Measurements from ENCODE around the gene PIBF1. TPM values are rescaled to one million over a fixed set of nuclear protein-coding genes. Genes with fewer than 3 reads are reported as not detected.
"Not testable (repeated sequence)": the region's sequence is repeated elsewhere in the genome, so short reads cannot be mapped to it uniquely, and the experiment has no call there.

Gene PIBF1
- total RNA-seq, 2 experiments from 2014 or later: 19.1 to 21.8 TPM

DNA sequence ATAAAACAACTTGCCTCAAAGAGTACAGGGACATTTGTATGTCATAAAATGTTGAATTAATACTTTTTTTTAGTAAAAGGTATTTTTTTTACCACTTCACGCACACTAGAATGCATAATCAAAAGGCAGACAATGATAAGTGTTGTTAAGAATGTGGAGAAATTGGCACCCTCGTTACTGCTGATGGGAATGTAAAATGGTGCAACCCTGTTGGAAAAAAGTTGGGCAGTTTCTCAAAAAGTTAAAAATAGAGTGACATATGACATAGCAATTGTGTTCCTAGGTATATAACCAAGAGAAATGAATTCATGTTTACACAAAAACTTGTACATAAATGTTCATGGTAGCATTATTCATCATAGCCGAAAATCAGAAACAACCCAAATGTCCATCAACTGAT, 109.5 kb downstream of the PIBF1 start:
- H3K4me3 Mint-ChIP-seq: no peak overlapping the region
- no peaks in the 10 kb centered on the region for H3K4me1 Mint-ChIP-seq
- peaks cover 2% of the 10 kb centered on the region for H3K9me3 Mint-ChIP-seq
- ChIA-PET CTCF (no interaction called here), POLR2A (no interaction called here)
- H3K27me3 Mint-ChIP-seq: no peaks in the 10 kb centered on the region
- no peak overlapping the region for H3K27ac Mint-ChIP-seq
- H3K36me3 Mint-ChIP-seq (ENCODE audit: low read depth): peaks cover 16% of the 10 kb centered on the region
- DNase-seq: no peak

DNA sequence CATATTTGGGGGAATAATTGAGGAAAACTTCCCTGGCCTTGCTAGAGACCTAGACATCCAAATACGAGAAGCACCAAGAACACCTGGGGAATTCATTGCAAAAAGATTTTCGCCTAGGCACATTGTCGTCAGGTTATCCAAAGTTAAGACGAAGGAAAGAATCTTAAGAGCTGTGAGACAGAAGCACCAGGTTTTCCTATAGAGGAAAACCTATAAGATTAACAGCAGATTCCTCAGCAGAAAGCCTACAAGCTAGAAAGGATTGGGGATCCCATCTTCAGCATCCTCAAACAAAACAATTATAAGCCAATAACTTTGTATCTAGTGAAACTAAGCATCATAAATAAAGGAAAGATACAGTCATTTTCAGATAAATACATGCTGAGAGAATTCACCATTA, 114.9 kb downstream of the PIBF1 start:
- no peak overlapping the region for H3K4me3 Mint-ChIP-seq
- POLR2A ChIA-PET: no interaction called here
- H3K36me3 Mint-ChIP-seq (ENCODE audit: low read depth): peaks cover 21% of the 10 kb centered on the region
- no peaks in the 10 kb centered on the region for H3K4me1 Mint-ChIP-seq
- CTCF ChIA-PET: no interaction called here
- peaks cover 14% of the 10 kb centered on the region for H3K9me3 Mint-ChIP-seq
- H3K27ac Mint-ChIP-seq: no peak overlapping the region
- no peaks in the 10 kb centered on the region for H3K27me3 Mint-ChIP-seq
- DNase-seq: no peak

GRCh38 chr13:72901546-72901945, 119.6 kb downstream of the PIBF1 start:
- DNase-seq; H3K4me1 Mint-ChIP-seq; CTCF ChIA-PET; H3K27me3 Mint-ChIP-seq; POLR2A ChIA-PET; H3K4me3 Mint-ChIP-seq; H3K27ac Mint-ChIP-seq; H3K36me3 Mint-ChIP-seq (ENCODE audit: low read depth): not testable (repeated sequence)
- H3K9me3 Mint-ChIP-seq: peaks cover 11% of the 10 kb centered on the region

DNA sequence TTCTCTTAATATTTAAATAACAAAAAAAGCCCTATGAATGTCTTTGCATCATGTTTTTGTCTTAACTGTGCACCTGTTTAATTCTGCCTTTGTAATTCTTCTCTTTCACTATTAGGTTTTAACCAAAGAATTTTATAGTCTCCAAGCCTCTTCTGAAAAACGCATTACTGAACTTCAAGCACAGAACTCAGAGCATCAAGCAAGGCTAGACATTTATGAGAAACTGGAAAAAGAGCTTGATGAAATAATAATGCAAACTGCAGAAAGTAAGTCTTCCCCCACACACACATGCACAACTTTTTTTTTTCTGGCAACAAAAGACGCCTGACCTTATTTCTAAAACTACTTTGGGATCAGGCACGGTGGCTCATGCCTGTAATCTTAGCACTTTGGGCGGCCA, 126.5 kb downstream of the PIBF1 start:
- Mint-ChIP-seq H3K9me3 (no peaks in the 10 kb centered on the region), H3K27me3 (no peaks in the 10 kb centered on the region), H3K36me3 (ENCODE audit: low read depth) (peaks cover 29% of the 10 kb centered on the region), H3K4me3 (no peak overlapping the region), H3K27ac (no peak overlapping the region), H3K4me1 (no peaks in the 10 kb centered on the region)
- POLR2A ChIA-PET: no interaction called here
- DNase-seq: no peak
- CTCF ChIA-PET: no interaction called here

- Mint-ChIP-seq H3K4me3 (no peak overlapping the region), H3K36me3 (ENCODE audit: low read depth) (peaks cover 26% of the 10 kb centered on the region), H3K9me3 (no peaks in the 10 kb centered on the region), H3K27me3 (no peaks in the 10 kb centered on the region), H3K27ac (no peak overlapping the region), H3K4me1 (no peaks in the 10 kb centered on the region)
- POLR2A ChIA-PET: no interaction called here
- DNase-seq: no peak
- CTCF ChIA-PET: no interaction called here
These were observed 130.0 kb downstream of the PIBF1 start for GRCh38 chr13:72911981-72912380.

GRCh38 chr13:72920097-72920496, 138.2 kb downstream of the PIBF1 start:
- Mint-ChIP-seq H3K9me3 (peaks cover 4% of the 10 kb centered on the region), H3K4me1 (peaks cover 3% of the 10 kb centered on the region), H3K4me3 (no peak overlapping the region), H3K27ac (no peak overlapping the region), H3K36me3 (ENCODE audit: low read depth) (peaks cover 28% of the 10 kb centered on the region), H3K27me3 (no peaks in the 10 kb centered on the region)
- DNase-seq: no peak
- CTCF ChIA-PET: no interaction called here
- POLR2A ChIA-PET: no interaction called here

- no peak overlapping the region for H3K27ac Mint-ChIP-seq
- CTCF ChIA-PET: interaction anchor here (0.5 kb wide), 1 partner anchor 33 kb away, joined by 3 read pairs; no protein-coding TSS in a partner anchor
These were observed 149.4 kb downstream of the PIBF1 start for GRCh38 chr13:72931311-72931710.

DNA sequence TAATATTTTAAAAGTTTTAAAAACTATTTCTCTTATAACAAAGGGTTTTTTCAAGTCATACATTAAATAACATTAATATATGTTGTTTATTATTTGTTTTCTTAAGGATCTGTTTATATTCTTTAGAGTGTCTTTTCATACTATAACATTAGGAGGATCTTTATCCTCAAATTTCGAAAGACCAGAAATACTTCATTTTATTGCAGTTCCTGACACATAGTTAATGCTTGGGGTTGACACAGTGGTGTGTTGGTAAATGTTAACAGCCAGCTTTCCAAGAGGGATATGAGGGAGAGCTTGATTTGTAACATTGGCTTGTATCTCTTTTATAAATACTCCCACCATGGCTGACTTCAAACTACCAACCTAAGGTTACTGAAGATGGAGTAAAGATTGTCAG, 150.3 kb downstream of the PIBF1 start:
- POLR2A ChIA-PET: no interaction called here
- H3K4me3 Mint-ChIP-seq: no peak overlapping the region
- CTCF ChIA-PET: no interaction called here
- no peak for DNase-seq
- H3K4me1 Mint-ChIP-seq: no peaks in the 10 kb centered on the region
- H3K36me3 Mint-ChIP-seq (ENCODE audit: low read depth): peaks cover 37% of the 10 kb centered on the region
- no peaks in the 10 kb centered on the region for H3K27me3 Mint-ChIP-seq
- no peak overlapping the region for H3K27ac Mint-ChIP-seq
- peaks cover 4% of the 10 kb centered on the region for H3K9me3 Mint-ChIP-seq

More at GRCh38 chr13:72931311-72931710, 149.4 kb downstream of the PIBF1 start:
- DNase-seq: no peak
- POLR2A ChIA-PET: no interaction called here
- Mint-ChIP-seq H3K36me3 (ENCODE audit: low read depth) (peaks cover 34% of the 10 kb centered on the region), H3K9me3 (peaks cover 4% of the 10 kb centered on the region), H3K4me3 (no peak overlapping the region), H3K4me1 (no peaks in the 10 kb centered on the region), H3K27me3 (no peaks in the 10 kb centered on the region)

GRCh38 chr13:72946267-72946666, 164.3 kb downstream of the PIBF1 start:
- H3K27ac Mint-ChIP-seq, DNase-seq, H3K4me3 Mint-ChIP-seq, H3K4me1 Mint-ChIP-seq, H3K9me3 Mint-ChIP-seq, POLR2A ChIA-PET, H3K27me3 Mint-ChIP-seq: not testable (repeated sequence)
- peaks cover 40% of the 10 kb centered on the region for H3K36me3 Mint-ChIP-seq (ENCODE audit: low read depth)
- CTCF ChIA-PET: interaction anchor here (1.1 kb wide), 1 partner anchor 10 kb away, joined by 3 read pairs; no protein-coding TSS in a partner anchor

- peaks cover 7% of the 10 kb centered on the region for H3K9me3 Mint-ChIP-seq
- H3K4me3 Mint-ChIP-seq: no peak overlapping the region
- CTCF ChIA-PET: no interaction called here
- H3K4me1 Mint-ChIP-seq: no peaks in the 10 kb centered on the region
- no peaks in the 10 kb centered on the region for H3K27me3 Mint-ChIP-seq
- H3K27ac Mint-ChIP-seq: no peak overlapping the region
- H3K36me3 Mint-ChIP-seq (ENCODE audit: low read depth): peaks cover 25% of the 10 kb centered on the region
- POLR2A ChIA-PET: no interaction called here
- DNase-seq: no peak
These were observed 170.7 kb downstream of the PIBF1 start for GRCh38 chr13:72952529-72953141.

- CTCF ChIA-PET: no interaction called here
- H3K36me3 Mint-ChIP-seq (ENCODE audit: low read depth): peaks cover 17% of the 10 kb centered on the region
- H3K9me3 Mint-ChIP-seq: peaks cover 2% of the 10 kb centered on the region
- H3K27ac Mint-ChIP-seq: no peak overlapping the region
- H3K4me1 Mint-ChIP-seq: no peaks in the 10 kb centered on the region
- DNase-seq: no peak
- no peaks in the 10 kb centered on the region for H3K27me3 Mint-ChIP-seq
- no peak overlapping the region for H3K4me3 Mint-ChIP-seq
- POLR2A ChIA-PET: no interaction called here
These were observed 171.5 kb downstream of the PIBF1 start for GRCh38 chr13:72953391-72953965.

DNA sequence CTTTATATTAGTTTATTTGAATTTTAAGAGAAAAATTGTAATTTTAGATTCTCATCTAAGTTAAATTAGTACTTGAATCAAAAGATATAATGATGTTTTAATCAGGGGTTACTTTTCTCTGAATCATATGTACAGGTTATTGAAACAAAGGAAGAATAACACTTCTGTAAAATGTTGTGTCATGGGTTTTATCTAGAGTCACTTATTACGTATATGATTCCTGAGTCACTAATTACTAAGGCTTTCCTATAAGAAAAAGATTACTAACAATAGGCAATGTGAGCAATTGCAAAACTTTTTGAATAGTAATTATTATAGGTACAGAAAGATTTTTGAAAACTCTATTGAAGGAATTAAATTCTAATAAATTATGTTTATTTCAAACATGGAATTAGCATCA, 177.7 kb downstream of the PIBF1 start:
- Mint-ChIP-seq H3K9me3 (no peaks in the 10 kb centered on the region), H3K36me3 (ENCODE audit: low read depth) (peaks cover 16% of the 10 kb centered on the region), H3K4me1 (no peaks in the 10 kb centered on the region), H3K4me3 (no peak overlapping the region), H3K27me3 (no peaks in the 10 kb centered on the region), H3K27ac (no peak overlapping the region)
- ChIA-PET CTCF (no interaction called here), POLR2A (no interaction called here)
- DNase-seq: no peak

GRCh38 chr13:72960114-72960513, 178.2 kb downstream of the PIBF1 start:
- H3K4me3 Mint-ChIP-seq: no peak overlapping the region
- H3K36me3 Mint-ChIP-seq (ENCODE audit: low read depth): peaks cover 16% of the 10 kb centered on the region
- H3K27me3 Mint-ChIP-seq: no peaks in the 10 kb centered on the region
- H3K4me1 Mint-ChIP-seq: no peaks in the 10 kb centered on the region
- ChIA-PET CTCF (no interaction called here), POLR2A (no interaction called here)
- no peak for DNase-seq
- no peak overlapping the region for H3K27ac Mint-ChIP-seq
- no peaks in the 10 kb centered on the region for H3K9me3 Mint-ChIP-seq

GRCh38 chr13:72960541-72960940, 178.6 kb downstream of the PIBF1 start:
- H3K27me3 Mint-ChIP-seq: no peaks in the 10 kb centered on the region
- no peaks in the 10 kb centered on the region for H3K4me1 Mint-ChIP-seq
- no peaks in the 10 kb centered on the region for H3K9me3 Mint-ChIP-seq
- H3K4me3 Mint-ChIP-seq: no peak overlapping the region
- H3K27ac Mint-ChIP-seq: no peak overlapping the region
- ChIA-PET POLR2A (no interaction called here), CTCF (no interaction called here)
- no peak for DNase-seq
- peaks cover 14% of the 10 kb centered on the region for H3K36me3 Mint-ChIP-seq (ENCODE audit: low read depth)
